ENCODE results near the gene ITPKC. TPM values are rescaled to one million over a fixed set of nuclear protein-coding genes. Genes with fewer than 3 reads are reported as not detected.

ITPKC gene
- total and polyA plus RNA-seq, 12 donors, result 6.2 to 17.3 (median 9.4) TPM

DNA sequence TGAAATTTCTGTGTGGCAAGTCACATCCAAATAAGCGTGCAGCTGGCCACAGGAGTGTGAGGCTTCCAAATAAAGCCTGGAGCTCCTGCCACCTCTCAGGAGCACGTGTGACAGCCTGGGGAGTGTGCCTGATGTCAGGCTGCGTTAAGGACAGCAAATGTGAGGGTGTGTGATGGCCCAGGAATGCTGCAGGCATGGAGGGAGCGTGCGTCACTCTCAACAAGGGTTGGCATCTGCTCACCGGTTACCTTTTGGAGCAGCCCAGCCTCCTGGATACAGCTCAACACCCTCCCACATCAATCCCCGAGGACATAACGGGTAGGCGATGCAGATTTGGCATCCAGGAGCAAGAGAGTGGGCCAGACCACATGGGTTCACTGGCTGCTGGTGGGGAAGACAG, 45.5 kb upstream of the ITPKC start:
- H3K27me3 ChIP-seq, result no peaks in the 10 kb centered on the region
- peaks cover 0 to 14% (median 3%) of the 10 kb centered on the region in 9 donors for H3K4me1 ChIP-seq
- ATAC-seq, result peak; percentile 13 to 93 (median 84)
- no peak overlapping the region for H3K4me3 ChIP-seq
- intact Hi-C loops (cut with DNase I), result loop anchor here in 1 of 10 donors (5.0 kb wide), 1 partner anchor 71 kb away; no protein-coding TSS in a partner anchor
- H3K9me3 ChIP-seq, result no peaks in the 10 kb centered on the region
- peak overlapping the region in 7 of 10 donors; percentile 22 to 67 (median 50) for H3K27ac ChIP-seq
- no peak for TF ChIP-seq CTCF (IDR thresholded peaks at IDR 0.05)
- peaks cover 4 to 98% (median 48%) of the 10 kb centered on the region in 9 donors for H3K36me3 ChIP-seq
- DNase-seq, result peak in 1 of 2 donors; percentile 42
- 48 to 63% methylated on average over 9 of the region's 9 CpGs for WGBS, 2 donors

DNA sequence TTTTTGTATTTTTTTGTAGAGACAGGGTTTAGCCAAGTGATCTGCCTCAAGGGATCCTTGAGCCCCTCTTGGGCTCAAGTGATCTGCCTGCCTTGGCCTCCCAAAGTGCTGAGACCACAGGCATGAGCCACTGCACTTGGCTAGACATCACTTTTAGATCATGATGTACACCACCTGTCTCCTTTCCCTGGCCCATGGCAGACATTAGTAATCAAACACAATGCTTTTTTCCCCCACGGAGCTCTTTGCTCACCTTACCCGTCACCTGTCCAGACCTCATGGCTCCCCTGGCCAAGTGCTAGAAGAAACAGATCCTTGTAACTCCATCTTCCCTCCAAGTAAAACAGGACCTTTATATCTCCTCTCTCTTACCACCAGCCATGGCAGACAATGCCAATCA, 44.9 kb upstream of the ITPKC start:
- H3K27ac ChIP-seq, result peak overlapping the region in 7 of 10 donors; percentile 22 to 67 (median 50)
- TF ChIP-seq CTCF (IDR thresholded peaks at IDR 0.05), result no peak
- intact Hi-C loops (cut with DNase I), result loop anchor here in 1 of 10 donors (5.0 kb wide), 1 partner anchor 70 kb away; no protein-coding TSS in a partner anchor
- DNase-seq, result no peak
- 86 to 97% methylated on average over 2 of the region's 2 CpGs for WGBS, 2 donors
- no peaks in the 10 kb centered on the region for H3K9me3 ChIP-seq
- no peaks in the 10 kb centered on the region for H3K27me3 ChIP-seq
- no peak for ATAC-seq
- peaks cover 0 to 14% (median 3%) of the 10 kb centered on the region in 9 donors for H3K4me1 ChIP-seq
- H3K36me3 ChIP-seq, result peaks cover 4 to 100% (median 52%) of the 10 kb centered on the region in 9 donors
- H3K4me3 ChIP-seq, result no peak overlapping the region

DNA sequence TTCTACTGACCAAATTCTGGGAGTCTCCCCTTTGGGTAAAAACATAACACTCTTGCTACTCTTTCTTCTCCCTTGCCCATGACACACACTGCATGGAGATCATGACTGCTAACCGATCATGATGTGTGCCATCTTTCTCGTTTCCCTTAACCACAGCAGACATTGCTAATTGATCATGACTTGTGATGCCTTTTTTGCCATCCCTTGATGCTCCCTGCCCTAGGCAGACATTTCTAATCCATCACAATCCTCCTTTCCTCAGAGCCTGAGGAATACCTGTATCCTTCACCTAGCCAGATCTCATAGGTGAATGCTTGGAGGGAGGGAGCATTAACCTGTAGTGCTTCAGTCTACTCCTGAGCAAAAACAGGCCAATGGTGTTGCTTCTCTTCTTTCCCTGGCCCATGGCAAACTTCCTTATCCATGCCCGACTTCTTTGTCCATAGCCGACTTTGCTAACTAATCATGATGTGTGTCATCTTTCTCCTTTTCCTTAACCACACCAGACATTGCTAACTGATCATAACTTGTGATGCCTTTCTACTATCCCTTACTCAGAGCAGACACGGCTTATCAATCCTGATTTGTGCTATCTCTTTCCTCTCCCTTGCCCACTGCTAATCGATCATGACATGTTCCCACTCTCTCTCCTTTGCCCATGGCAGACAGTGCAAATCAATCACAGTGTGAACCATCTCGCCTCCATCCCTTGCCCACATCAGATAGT, 44.2 kb upstream of the ITPKC start:
- WGBS, 2 donors, result 89 to 92% methylated on average over 7 of the region's 7 CpGs

GRCh38 chr19:40673397-40673796, 43.5 kb upstream of the ITPKC start:
- no peak overlapping the region for H3K4me3 ChIP-seq
- no peaks in the 10 kb centered on the region for H3K27me3 ChIP-seq
- intact Hi-C loops (cut with DNase I), result loop anchor here in 1 of 10 donors (5.0 kb wide), 1 partner anchor 69 kb away; no protein-coding TSS in a partner anchor
- DNase-seq (no peak), ATAC-seq (no peak)
- H3K4me1 ChIP-seq, result peaks cover 0 to 14% (median 3%) of the 10 kb centered on the region in 9 donors
- H3K27ac ChIP-seq, result no peak overlapping the region
- no peaks in the 10 kb centered on the region for H3K9me3 ChIP-seq
- peaks cover 6 to 100% (median 64%) of the 10 kb centered on the region in 9 donors for H3K36me3 ChIP-seq
- TF ChIP-seq CTCF (IDR thresholded peaks at IDR 0.05), result no peak
- WGBS, 2 donors, result 94 to 96% methylated on average over 11 of the region's 11 CpGs

More for the DNA sequence above, 44.2 kb upstream of the ITPKC start:
- peaks cover 0 to 14% (median 3%) of the 10 kb centered on the region in 9 donors for H3K4me1 ChIP-seq
- ATAC-seq (no peak), DNase-seq (no peak)
- no peak for TF ChIP-seq CTCF (IDR thresholded peaks at IDR 0.05)
- no peaks in the 10 kb centered on the region for H3K9me3 ChIP-seq
- no peak overlapping the region for H3K27ac ChIP-seq
- H3K36me3 ChIP-seq, result peaks cover 4 to 100% (median 58%) of the 10 kb centered on the region in 9 donors
- intact Hi-C loops (cut with DNase I), result loop anchor here in 1 of 10 donors (5.0 kb wide), 1 partner anchor 70 kb away; no protein-coding TSS in a partner anchor
- H3K27me3 ChIP-seq, result no peaks in the 10 kb centered on the region
- no peak overlapping the region for H3K4me3 ChIP-seq
